K562 (cell line): ENCODE data around the gene POLR3H. TPM values are rescaled to one million over a fixed set of nuclear protein-coding genes. Genes with fewer than 3 reads are reported as not detected.

Source experiments
- ATAC-seq: fragments of 200-7000 bp; cut with Tn5 transposase; 3 replicates; pipeline ENCODE4 v1.9.1; 2020; ENCODE audit warnings: moderate library complexity
- BruUV-seq: library from RNA; stranded (reverse); fragments of 400-500 nt; replicated peaks from 2 replicates; lab custom pipeline; 2021; lab: Mats Ljungman, UMichigan
- CTCF ChIA-PET: fragments of 300-600 bp; formaldehyde crosslinking; extraction: SDS; loops from one replicate; lab custom pipeline; 2021; ENCODE audit warnings: low intra/inter-chr PET ratio; lab: Yijun Ruan, JAX
- POLR2A ChIA-PET: fragments of 300-600, 350-650 bp; sonication (Branson Sonifier 250); formaldehyde crosslinking; extraction: SDS; loops from one replicate; lab custom pipeline; 2021; ENCODE audit warnings: antibody characterized with exemption, inconsistent platforms; lab: Yijun Ruan, JAX
- DNase-seq, 4 experiments: peaks; one replicate each; pipeline versions ENCODE4 v3.0.0 to v3.0.0-alpha.2; 2011 to 2018; ENCODE audit warnings: low spot score in 3 of 4, mixed read lengths in 3 of 4; ENCODE audit errors: extremely low read depth in 1 of 4
- FAIRE-seq: peaks from 2 replicates; lab custom pipeline; 2011; peaks lifted over from hg19 to GRCh38; lab: Jason Lieb, UNC
- H2AFZ ChIP-seq: 2 replicates; pipeline ENCODE4 v1.6.0; 2011; ENCODE audit warnings: low read depth, low read length, control low read depth, inconsistent platforms
- H3K27ac ChIP-seq: fragments of 200-600 bp; 3 replicates; pipeline ENCODE4 v1.8.0; 2011; ENCODE audit warnings: low read depth, mild to moderate bottlenecking, control low read depth, inconsistent platforms, low read length, moderate library complexity, mixed read lengths; ENCODE audit errors: extremely low read depth
- H3K27me3 ChIP-seq, 2 experiments: fragments of 300-600 bp in 1 of 2; 2 replicates in 1 of 2; 3 replicates in 1 of 2; pipeline versions ENCODE4 v1.6.0 to v1.8.0; 2011; ENCODE audit warnings: inconsistent platforms in 2 of 2, low read length in 2 of 2, mild to moderate bottlenecking in 1 of 2, mixed read lengths in 1 of 2, moderate library complexity in 1 of 2; ENCODE audit not compliant: control insufficient read depth in 2 of 2, insufficient read depth in 2 of 2
- H3K36me3 ChIP-seq: fragments of 300-600 bp; 3 replicates; pipeline ENCODE4 v1.8.0; 2011; ENCODE audit warnings: mild to moderate bottlenecking, low read length, inconsistent platforms; ENCODE audit not compliant: control insufficient read depth, insufficient read depth
- H3K4me1 ChIP-seq, 2 experiments: fragments of 200-600 bp in 1 of 2; replicated peaks in 1 of 2; 2 replicates in 1 of 2; 3 replicates in 1 of 2; pipeline versions ENCODE4 v1.5.1 to v1.8.0; 2011; ENCODE audit warnings: inconsistent platforms in 2 of 2, low read length in 2 of 2, mild to moderate bottlenecking in 1 of 2, mixed read lengths in 1 of 2, moderate library complexity in 1 of 2; ENCODE audit not compliant: control insufficient read depth in 2 of 2, insufficient read depth in 2 of 2
- H3K4me2 ChIP-seq: 2 replicates; pipeline ENCODE4 v1.6.1; 2011; ENCODE audit warnings: low read length, control low read depth, inconsistent platforms, mixed read lengths; ENCODE audit not compliant: insufficient read depth
- H3K4me3 ChIP-seq: fragments of 200-600 bp; sonication (generic), shearing (Covaris generic); 2 replicates; pipeline ENCODE4 v1.5.1; 2016; ENCODE audit warnings: control low read depth, inconsistent platforms
- H3K79me2 ChIP-seq: fragments of 200-600 bp; 3 replicates; pipeline ENCODE4 v1.8.0; 2011; ENCODE audit warnings: low read length, inconsistent platforms; ENCODE audit not compliant: control insufficient read depth, insufficient read depth
- H3K9ac ChIP-seq, 2 experiments: 2 replicates each; pipeline versions ENCODE4 v1.6.0 to v1.6.1; 2011; ENCODE audit warnings: low read depth in 2 of 2, low read length in 2 of 2, control low read depth in 1 of 2, inconsistent platforms in 1 of 2, mild to moderate bottlenecking in 1 of 2, mixed read lengths in 1 of 2; ENCODE audit not compliant: insufficient read depth in 1 of 2
- H3K9me1 ChIP-seq: one replicate; pipeline ENCODE4 v1.6.0; 2011; ENCODE audit warnings: inconsistent platforms, mild to moderate bottlenecking, low read length, moderate library complexity; ENCODE audit not compliant: control insufficient read depth, insufficient read depth
- H3K9me3 ChIP-seq: replicated peaks from 2 replicates; pipeline ENCODE4 v1.5.1; 2011; ENCODE audit warnings: low read depth, low read length, inconsistent platforms; ENCODE audit not compliant: control insufficient read depth, insufficient read depth
- H4K20me1 ChIP-seq: replicated peaks from 2 replicates; pipeline ENCODE4 v1.6.1; 2011; ENCODE audit warnings: low read length, inconsistent platforms, mixed read lengths; ENCODE audit not compliant: control insufficient read depth, insufficient read depth
- ARID1B ChIP-seq: fragments of 450-650 bp; IDR thresholded peaks from 2 replicates; pipeline ENCODE4 v1.6.1; 2016; ENCODE audit warnings: antibody characterized with exemption, mild to moderate bottlenecking, inconsistent platforms
- GATA2 ChIP-seq: sonication (generic); formaldehyde crosslinking; IDR thresholded peaks from 2 replicates; pipeline ENCODE4 v1.4.0; 2020; ENCODE audit warnings: mild to moderate bottlenecking, missing genetic modification reagents
- MCM3 ChIP-seq: fragments of 450-650 bp; IDR thresholded peaks from 2 replicates; pipeline ENCODE4 v1.6.1; 2016
- MYBL2 ChIP-seq, 2 experiments: fragments of 450-650 bp in 1 of 2; sonication (generic) in 1 of 2; formaldehyde crosslinking in 1 of 2; IDR thresholded peaks; 2 replicates each; pipeline versions ENCODE4 v1.6.1 to v1.8.1; 2017 to 2022; ENCODE audit warnings: borderline replicate concordance in 1 of 2, inconsistent platforms in 1 of 2, low read depth in 1 of 2, mild to moderate bottlenecking in 1 of 2, missing genetic modification reagents in 1 of 2, moderate library complexity in 1 of 2
- NFIC ChIP-seq: fragments of 450-650 bp; IDR thresholded peaks from 2 replicates; pipeline ENCODE4 v1.6.1; 2017; ENCODE audit warnings: mild to moderate bottlenecking, inconsistent platforms
- RB1 ChIP-seq: fragments of 450-650 bp; IDR thresholded peaks from 2 replicates; pipeline ENCODE4 v1.6.1; 2017; ENCODE audit warnings: low read depth, mild to moderate bottlenecking
- ZNF143 ChIP-seq: sonication (generic); formaldehyde crosslinking; IDR thresholded peaks from 2 replicates; pipeline ENCODE4 v1.9.0; 2022; ENCODE audit warnings: mild to moderate bottlenecking, missing genetic modification reagents
- WGBS: fragments of 100-300 bp; shearing (Covaris generic); methylation state at CpG from one replicate; pipeline ENCODE4 v1.1.6; 2016; ENCODE audit warnings: low coverage, mixed read lengths; ENCODE audit not compliant: insufficient coverage; ENCODE audit errors: missing lambda C conversion rate; 5-methylcytosine and 5-hydroxymethylcytosine counted together
- in situ Hi-C: fragments of 300-500 bp; cut with MboI; formaldehyde crosslinking; loops from 4 replicates; pipeline ENCODE4 v1.15.0; 2018; ENCODE audit warnings: inconsistent platforms, mixed read lengths
- intact Hi-C: fragments of 100-400 bp; cut with micrococcal nuclease; formaldehyde crosslinking; loops from 2 replicates; pipeline ENCODE4 v1.14.2; 2022
- polyA plus RNA-seq, 8 experiments: library from polyadenylated mRNA; depleted of rRNA in 4 of 8; stranded (reverse) in 5 of 8; unstranded in 3 of 8; fragments of >200 nt; fragmentation: Nextera tagmentation in 2 of 8; fragmentation: Illumina TruSeq in 1 of 8; extraction: Ambion mirVana in 2 of 8; extraction: Trizol in 1 of 8; gene quantifications; 2 replicates each; pipeline versions ENCODE4 v1.2.1 to v1.2.3, GENCODE V29; 2011 to 2014; ENCODE audit warnings: inconsistent platforms in 1 of 8, missing spikeins in 1 of 8
- total RNA-seq, 7 experiments: library from RNA; depleted of rRNA in 6 of 7; stranded (reverse); fragments of >200 nt in 6 of 7; fragmentation: Illumina TruSeq in 2 of 7; extraction: Trizol in 2 of 7; gene quantifications; 2 replicates each; pipeline versions ENCODE4 v1.2.1 to v1.2.3, GENCODE V29; 2011 to 2021; ENCODE audit warnings: low replicate concordance in 1 of 7
- TF ChIP-seq, protein P1 (sequence below): fragments of 250-450 bp; sonication (Bioruptor Pico); IDR thresholded peaks from 2 replicates; pipeline ENCODE4 v1.8.0; 2022; ENCODE audit warnings: inconsistent platforms, mild to moderate bottlenecking, moderate library complexity, borderline replicate concordance
- TF ChIP-seq, protein P2 (sequence below): fragments of 250-450 bp; sonication (Bioruptor Pico); IDR thresholded peaks from 2 replicates; pipeline ENCODE4 v1.5.0; 2021; ENCODE audit warnings: mild to moderate bottlenecking, moderate library complexity
- TF ChIP-seq, protein P3 (sequence below): fragments of 450-650 bp; conservative IDR thresholded peaks from 2 replicates; pipeline ENCODE4 v1.6.1; 2016; ENCODE audit warnings: missing genetic modification characterization, low read depth, mild to moderate bottlenecking, missing compliant biosample characterization, moderate library complexity
- TF ChIP-seq, protein P4 (sequence below), 3 experiments: IDR thresholded peaks in 2 of 3; conservative IDR thresholded peaks in 1 of 3; 2 replicates each; pipeline ENCODE4 v1.5.1; 2011 to 2012; ENCODE audit warnings: low read length in 3 of 3, mild to moderate bottlenecking in 3 of 3, control low read depth in 2 of 3, improper control_type of control experiment in 1 of 3, inconsistent platforms in 1 of 3, low read depth in 1 of 3, mixed read lengths in 1 of 3, moderate library complexity in 1 of 3; ENCODE audit not compliant: insufficient read depth in 2 of 3

Gene POLR3H
- total and polyA plus RNA-seq, 9 of the 15 experiments (the other 6 are each of a cell fraction or from before 2014, with no cell fraction given): 5.3 to 48.4 (median 22.2) TPM

DNA sequence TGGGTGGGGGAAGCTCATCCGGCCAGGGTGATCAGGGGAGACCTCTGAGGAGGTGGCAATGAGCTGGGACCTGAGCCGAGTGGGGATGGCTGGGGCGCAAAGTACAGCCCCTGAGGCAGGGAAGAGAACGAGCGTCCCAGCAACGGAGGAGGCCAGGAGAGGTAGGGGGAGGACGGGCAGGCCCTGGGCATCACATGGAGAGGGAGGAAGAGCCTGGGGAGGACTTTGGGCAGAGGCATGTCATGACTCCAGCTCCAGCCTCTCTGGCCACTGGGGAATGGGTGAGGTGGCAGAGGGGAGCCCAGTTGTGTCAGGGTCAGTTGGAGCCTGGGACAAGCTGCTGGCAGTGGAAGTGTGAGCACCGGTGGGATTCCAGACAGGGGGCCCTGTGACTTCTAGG is 33.8 kb upstream of the POLR3H start (continued):
- TF ChIP-seq, protein P1, sequence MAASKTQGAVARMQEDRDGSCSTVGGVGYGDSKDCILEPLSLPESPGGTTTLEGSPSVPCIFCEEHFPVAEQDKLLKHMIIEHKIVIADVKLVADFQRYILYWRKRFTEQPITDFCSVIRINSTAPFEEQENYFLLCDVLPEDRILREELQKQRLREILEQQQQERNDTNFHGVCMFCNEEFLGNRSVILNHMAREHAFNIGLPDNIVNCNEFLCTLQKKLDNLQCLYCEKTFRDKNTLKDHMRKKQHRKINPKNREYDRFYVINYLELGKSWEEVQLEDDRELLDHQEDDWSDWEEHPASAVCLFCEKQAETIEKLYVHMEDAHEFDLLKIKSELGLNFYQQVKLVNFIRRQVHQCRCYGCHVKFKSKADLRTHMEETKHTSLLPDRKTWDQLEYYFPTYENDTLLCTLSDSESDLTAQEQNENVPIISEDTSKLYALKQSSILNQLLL (CRISPR knock-in tag): no peak

DNA sequence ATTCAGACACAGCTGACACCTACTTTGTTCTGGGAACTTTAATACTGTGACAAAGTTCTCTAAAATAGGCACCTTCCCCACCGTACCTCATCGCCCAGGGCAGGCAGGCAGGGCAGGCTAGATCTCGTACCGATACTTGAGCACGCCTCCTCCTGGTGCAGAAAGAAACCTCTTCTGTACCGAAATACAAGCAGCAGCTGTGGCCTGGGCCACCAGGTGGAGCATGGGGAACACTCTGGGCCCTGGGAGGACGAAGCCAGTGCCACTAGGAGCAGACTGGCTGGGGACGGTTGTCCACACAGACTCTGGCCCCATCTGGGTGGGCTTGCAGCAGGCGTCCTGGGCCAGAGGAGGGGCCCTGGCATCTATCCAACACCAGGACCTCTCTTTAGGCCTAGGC is 32.6 kb upstream of the POLR3H start:
- Histone ChIP-seq H3K4me1 (peaks cover 6 to 40% of the 10 kb centered on the region in 2 experiments; a peak in 4 of 5 replicates), H3K9ac (no peak overlapping the region), H3K79me2 (no peaks in the 10 kb centered on the region), H4K20me1 (no peaks in the 10 kb centered on the region), H2AFZ (no peak overlapping the region), H3K4me2 (no peak overlapping the region), H3K36me3 (peaks cover 15% of the 10 kb centered on the region; the same call in 1 of the 3 replicates), H3K4me3 (no peak overlapping the region), H3K9me3 (no peaks in the 10 kb centered on the region), H3K9me1 (no peaks in the 10 kb centered on the region), H3K27ac (no peak overlapping the region), H3K27me3 (no peaks in the 10 kb centered on the region)
- in situ Hi-C loops: no loop called here
- peak; percentile 94 for ATAC-seq
- TSS peak; percentile 68 for BruUV-seq
- POLR2A ChIA-PET: interaction anchor here (0.6 to 2.2 kb wide), 4 partner anchors 11 to 333 kb away, joined by 3 to 7 read pairs (median 4); no protein-coding TSS in a partner anchor
- intact Hi-C loops: loop anchor here (2.0 kb wide), 1 partner anchor 20 kb away; no protein-coding TSS in a partner anchor
- peak; percentile 94 for FAIRE-seq
- 40% methylated on average over 4 of the region's 9 CpGs for WGBS
- CTCF ChIA-PET: interaction anchor here (0.6 to 0.8 kb wide), 3 partner anchors 14 to 24 kb away, joined by 3 to 6 read pairs (median 4); no protein-coding TSS in a partner anchor
- peak; percentile 62 to 78 (median 70) for DNase-seq
- TF ChIP-seq MYBL2 (IDR thresholded peaks at IDR 0.05; ENCODE audit: low read depth) (no peak), MYBL2 (CRISPR knock-in tag; IDR thresholded peaks at IDR 0.05; ENCODE audit: borderline replicate concordance) (no peak), ZNF143 (0 out of 2 replicates have a peak, but pooled peaks have one; percentile 26), RB1 (peak; percentile 33; the same call in 1 of the 2 replicates), NFIC (peak; percentile 39; the same call in 1 of the 2 replicates), MCM3 (no peak), GATA2 (peak; percentile 33; the same call in 1 of the 2 replicates), ARID1B (0 out of 2 replicates have a peak, but pooled peaks have one; percentile 11)
- TF ChIP-seq, protein P2, sequence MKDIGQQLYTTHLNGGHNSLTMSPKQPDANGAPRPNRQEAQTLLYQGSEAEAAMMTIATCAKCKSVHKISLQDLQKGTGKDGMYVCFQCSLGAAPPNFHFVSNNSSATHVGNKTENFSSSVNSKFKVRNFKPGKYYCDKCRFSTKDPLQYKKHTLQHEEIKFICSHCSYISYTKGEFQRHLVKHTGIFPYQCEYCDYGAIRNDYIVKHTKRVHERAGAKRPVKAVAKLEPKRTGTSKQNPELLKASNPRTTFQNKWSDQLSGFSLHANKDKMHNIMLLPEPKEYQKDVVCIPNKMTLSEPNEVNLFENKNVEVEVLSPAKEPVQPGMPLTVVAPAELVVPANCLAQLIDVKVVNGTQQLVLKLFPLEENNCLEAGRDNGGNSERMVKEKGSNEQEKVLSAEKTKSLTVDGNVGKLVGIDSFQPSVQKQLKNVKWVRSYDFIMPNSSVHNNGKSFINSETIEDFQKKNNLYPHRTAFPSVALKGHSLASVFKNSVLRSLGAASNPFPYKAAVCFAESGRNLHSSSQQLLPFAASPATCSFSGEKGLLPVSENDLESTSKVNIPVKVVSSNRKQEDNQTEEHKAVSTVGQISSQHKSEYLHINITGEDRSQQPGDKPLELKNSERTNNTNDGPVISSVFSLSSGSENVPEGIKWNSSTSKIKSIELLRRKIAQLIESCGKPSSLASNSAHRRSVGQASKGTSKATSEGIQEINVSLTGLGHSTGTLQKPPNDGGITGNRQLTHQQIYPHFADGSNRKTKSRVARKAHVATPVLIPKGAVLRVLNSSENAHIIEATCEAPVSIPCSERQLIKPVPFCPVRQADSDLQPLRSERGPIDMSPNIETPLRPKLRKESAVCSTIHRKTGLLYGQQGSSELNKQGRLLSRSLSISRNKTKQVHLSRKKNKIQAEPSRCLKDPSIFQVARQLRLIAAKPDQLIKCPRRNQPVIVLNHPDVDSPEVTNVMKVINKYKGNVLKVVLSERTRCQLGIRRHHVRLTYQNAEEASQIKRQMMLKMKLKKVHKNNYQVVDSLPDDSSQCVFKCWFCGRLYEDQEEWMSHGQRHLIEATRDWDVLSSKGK: no peak
- TF ChIP-seq, protein P3, sequence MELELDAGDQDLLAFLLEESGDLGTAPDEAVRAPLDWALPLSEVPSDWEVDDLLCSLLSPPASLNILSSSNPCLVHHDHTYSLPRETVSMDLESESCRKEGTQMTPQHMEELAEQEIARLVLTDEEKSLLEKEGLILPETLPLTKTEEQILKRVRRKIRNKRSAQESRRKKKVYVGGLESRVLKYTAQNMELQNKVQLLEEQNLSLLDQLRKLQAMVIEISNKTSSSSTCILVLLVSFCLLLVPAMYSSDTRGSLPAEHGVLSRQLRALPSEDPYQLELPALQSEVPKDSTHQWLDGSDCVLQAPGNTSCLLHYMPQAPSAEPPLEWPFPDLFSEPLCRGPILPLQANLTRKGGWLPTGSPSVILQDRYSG (tag): no peak
- TF ChIP-seq, protein P4, sequence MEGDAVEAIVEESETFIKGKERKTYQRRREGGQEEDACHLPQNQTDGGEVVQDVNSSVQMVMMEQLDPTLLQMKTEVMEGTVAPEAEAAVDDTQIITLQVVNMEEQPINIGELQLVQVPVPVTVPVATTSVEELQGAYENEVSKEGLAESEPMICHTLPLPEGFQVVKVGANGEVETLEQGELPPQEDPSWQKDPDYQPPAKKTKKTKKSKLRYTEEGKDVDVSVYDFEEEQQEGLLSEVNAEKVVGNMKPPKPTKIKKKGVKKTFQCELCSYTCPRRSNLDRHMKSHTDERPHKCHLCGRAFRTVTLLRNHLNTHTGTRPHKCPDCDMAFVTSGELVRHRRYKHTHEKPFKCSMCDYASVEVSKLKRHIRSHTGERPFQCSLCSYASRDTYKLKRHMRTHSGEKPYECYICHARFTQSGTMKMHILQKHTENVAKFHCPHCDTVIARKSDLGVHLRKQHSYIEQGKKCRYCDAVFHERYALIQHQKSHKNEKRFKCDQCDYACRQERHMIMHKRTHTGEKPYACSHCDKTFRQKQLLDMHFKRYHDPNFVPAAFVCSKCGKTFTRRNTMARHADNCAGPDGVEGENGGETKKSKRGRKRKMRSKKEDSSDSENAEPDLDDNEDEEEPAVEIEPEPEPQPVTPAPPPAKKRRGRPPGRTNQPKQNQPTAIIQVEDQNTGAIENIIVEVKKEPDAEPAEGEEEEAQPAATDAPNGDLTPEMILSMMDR (IDR thresholded peaks at IDR 0.05 in 2 of 3, conservative IDR thresholded peaks at IDR 0.05 in 1 of 3; ENCODE audit: insufficient read depth in 2 of 3, low read depth in 1 of 3, low read length in 3 of 3): peak; percentile 89 to 99 (median 99)
